ENCODE data around the gene CTNNA2. TPM values are rescaled to one million over a fixed set of nuclear protein-coding genes. Genes with fewer than 3 reads are reported as not detected.

CTNNA2 gene
- total and polyA plus RNA-seq, 2 of the 8 experiments (the other 6 are each of a cell fraction or from before 2014, with no cell fraction given), result 3.9 to 9.0 TPM

- POLR2A ChIA-PET (ENCODE audit: partially characterized antibody), result no interaction called here
- H2BK120ac ChIP-seq (replicated peaks; ENCODE audit: low read depth, low read length), result no peak overlapping the region
- no peak overlapping the region for H3K23ac ChIP-seq (ENCODE audit: insufficient read length)
- no peak overlapping the region for H4K91ac ChIP-seq (replicated peaks; ENCODE audit: insufficient read length, low read length)
- CTCF ChIA-PET (ENCODE audit: partially characterized antibody), result interaction anchor here (0.6 to 1.0 kb wide), 5 partner anchors 16 to 255 kb away, joined by 3 to 5 read pairs (median 3); no protein-coding TSS in a partner anchor
- H3K27ac ChIP-seq (ENCODE audit: low read depth, low read length), result 0 out of 2 replicates have a peak overlapping the region, but pooled peaks have one; percentile 7
- H3K14ac ChIP-seq (ENCODE audit: insufficient read length), result no peak overlapping the region
- no peak overlapping the region for H4K8ac ChIP-seq (ENCODE audit: extremely low read depth, insufficient read depth, low read length)
- H2AFZ ChIP-seq (ENCODE audit: low read length), result no peak overlapping the region
- no peak overlapping the region for H2AK5ac ChIP-seq (ENCODE audit: low read depth, low read length)
- H3K9ac ChIP-seq (replicated peaks in 1 of 4; ENCODE audit: extremely low read depth in 1 of 4, low read depth in 3 of 4, low read length in 3 of 4), result no peak overlapping the region
- no peak overlapping the region for H2BK12ac ChIP-seq (ENCODE audit: low read depth, low read length)
- H2BK5ac ChIP-seq (ENCODE audit: low read depth, low read length), result no peak overlapping the region
- no peaks in the 10 kb centered on the region for H3K36me3 ChIP-seq (ENCODE audit: control insufficient read depth in 2 of 4, insufficient read depth in 4 of 4, low read length in 3 of 4)
- FAIRE-seq, result peak; percentile 83
- peaks cover 0 to 7% (median 2%) of the 10 kb centered on the region in 4 experiments; a peak in 3 of 7 replicates for H3K4me1 ChIP-seq (replicated peaks in 1 of 4; ENCODE audit: control insufficient read depth in 3 of 4, insufficient read depth in 4 of 4, low read length in 3 of 4)
- H3K4ac ChIP-seq (replicated peaks; ENCODE audit: insufficient read length, low read depth, low read length), result no peak overlapping the region
- no peaks in the 10 kb centered on the region for H3K27me3 ChIP-seq (replicated peaks in 1 of 4; ENCODE audit: control insufficient read depth in 3 of 4, extremely low read depth in 1 of 4, insufficient read depth in 3 of 4, low read length in 3 of 4)
- no peaks in the 10 kb centered on the region for H3K79me1 ChIP-seq (ENCODE audit: low read depth, low read length)
- H3K79me2 ChIP-seq (ENCODE audit: control insufficient read depth in 1 of 2, insufficient read depth in 2 of 2, low read length in 2 of 2), result no peaks in the 10 kb centered on the region
- H4K5ac ChIP-seq (ENCODE audit: insufficient read length, low read depth, low read length), result peak overlapping the region; percentile 28
- H2BK20ac ChIP-seq (ENCODE audit: low read length), result no peak overlapping the region
- H3K4me2 ChIP-seq (ENCODE audit: insufficient read depth in 1 of 2, low read depth in 2 of 2, low read length in 2 of 2), result peak overlapping the region; percentile 22 to 54; a peak in 2 of 4 replicates
- H3K56ac ChIP-seq (replicated peaks; ENCODE audit: insufficient read length, low read depth, low read length), result no peak overlapping the region
- H2BK15ac ChIP-seq (ENCODE audit: low read length), result no peak overlapping the region
- DNase-seq (ENCODE audit: low read depth in 1 of 2, low spot score in 2 of 2), result no peak
- no peak overlapping the region for H3K18ac ChIP-seq (ENCODE audit: extremely low read depth, low read length)
- no peaks in the 10 kb centered on the region for H4K20me1 ChIP-seq (replicated peaks in 1 of 2; ENCODE audit: control insufficient read depth in 1 of 2, insufficient read depth in 2 of 2, low read length in 2 of 2)
- no peak for TF ChIP-seq SIN3A (conservative IDR thresholded peaks at IDR 0.05 in 1 of 2, IDR thresholded peaks at IDR 0.05 in 1 of 2; ENCODE audit: low read depth in 1 of 2, low read length in 2 of 2)
- no peak for TF ChIP-seq RBBP5 (IDR thresholded peaks at IDR 0.05; ENCODE audit: borderline replicate concordance, low read depth, low read length)
- no peak for TF ChIP-seq TAF1 (IDR thresholded peaks at IDR 0.05; ENCODE audit: low read depth, low read length)
- no peak for TF ChIP-seq CHD2 (IDR thresholded peaks at IDR 0.05; ENCODE audit: low read length)
- TF ChIP-seq PHF8 (conservative IDR thresholded peaks at IDR 0.05; ENCODE audit: low read depth, low read length), result no peak
- no peak overlapping the region; a peak in 1 of 8 replicates for H3K4me3 ChIP-seq (ENCODE audit: extremely low read depth in 1 of 4, insufficient read depth in 2 of 4, low read depth in 3 of 4, low read length in 4 of 4)
- WGBS, 2 experiments (ENCODE audit: extremely low coverage in 1 of 2, insufficient coverage in 1 of 2, insufficient read length in 1 of 2, insufficient replicate concordance in 2 of 2, low coverage in 1 of 2, low lambda C conversion rate in 2 of 2, missing lambda C conversion rate in 1 of 2), result 21% methylated on average over 3 of the region's 3 CpGs; no CpG with 5 or more reads in 1 of the 2 experiments
- H3K9me3 ChIP-seq (ENCODE audit: insufficient read depth in 2 of 2, low read depth in 1 of 2, low read length in 1 of 2), result peaks cover 0 to 7% of the 10 kb centered on the region in 2 experiments; a peak in 2 of 4 replicates
- no peaks in the 10 kb centered on the region; the same call in 1 of the 2 replicates for H3K23me2 ChIP-seq (ENCODE audit: low read depth, low read length)
These were observed 83.6 kb downstream of the CTNNA2 start for GRCh38 chr2:79596403-79596802.

All from H1 (cell line).